ENCODE results near the gene PPM1L.
"Not testable (repeated sequence)": the region's sequence is repeated elsewhere in the genome, so short reads cannot be mapped to it uniquely, and the experiment has no call there.

The PPM1L gene

GRCh38 chr3:160973067-160973809 lies 217.2 kb downstream of the PPM1L start:
- no peak for DNase-seq (ENCODE audit: extremely low read depth in 1 of 2, low read depth in 1 of 2)

GRCh38 chr3:160977773-160978172 lies 221.7 kb downstream of the PPM1L start:
- DNase-seq (ENCODE audit: extremely low read depth in 1 of 2, low read depth in 1 of 2), result no peak

GRCh38 chr3:160980740-160981139 lies 224.7 kb downstream of the PPM1L start:
- no peak for DNase-seq (ENCODE audit: extremely low read depth in 1 of 2, low read depth in 1 of 2)

- DNase-seq (ENCODE audit: extremely low read depth in 1 of 2, low read depth in 1 of 2), result no peak
These were observed 225.3 kb downstream of the PPM1L start for GRCh38 chr3:160981217-160981938.

GRCh38 chr3:160982491-160982890 lies 226.5 kb downstream of the PPM1L start:
- DNase-seq (ENCODE audit: extremely low read depth in 1 of 2, low read depth in 1 of 2), result no peak

- not testable (repeated sequence) for DNase-seq (ENCODE audit: extremely low read depth in 1 of 2, low read depth in 1 of 2)
These were observed 227.9 kb downstream of the PPM1L start for GRCh38 chr3:160983900-160984299.

GRCh38 chr3:160986069-160986468 lies 230.0 kb downstream of the PPM1L start:
- no peak for DNase-seq (ENCODE audit: extremely low read depth in 1 of 2, low read depth in 1 of 2)

GRCh38 chr3:160987982-160988964 lies 232.2 kb downstream of the PPM1L start:
- DNase-seq (ENCODE audit: extremely low read depth in 1 of 2, low read depth in 1 of 2), result no peak

- no peak for DNase-seq (ENCODE audit: extremely low read depth in 1 of 2, low read depth in 1 of 2)
These were observed 234.4 kb downstream of the PPM1L start for GRCh38 chr3:160990446-160990845.

GRCh38 chr3:160992712-160993111 lies 236.7 kb downstream of the PPM1L start:
- no peak for DNase-seq (ENCODE audit: extremely low read depth in 1 of 2, low read depth in 1 of 2)

- no peak for DNase-seq (ENCODE audit: extremely low read depth in 1 of 2, low read depth in 1 of 2)
These were observed 240.8 kb downstream of the PPM1L start for GRCh38 chr3:160996811-160997210.

GRCh38 chr3:160998581-160998980 lies 242.6 kb downstream of the PPM1L start:
- DNase-seq (ENCODE audit: extremely low read depth in 1 of 2, low read depth in 1 of 2), result no peak

- DNase-seq (ENCODE audit: extremely low read depth in 1 of 2, low read depth in 1 of 2), result no peak
These were observed 243.2 kb downstream of the PPM1L start for GRCh38 chr3:160999274-160999673.

GRCh38 chr3:161008086-161008485 lies 252.1 kb downstream of the PPM1L start:
- DNase-seq (ENCODE audit: extremely low read depth in 1 of 2, low read depth in 1 of 2), result no peak

- not testable (repeated sequence) for DNase-seq (ENCODE audit: extremely low read depth in 1 of 2, low read depth in 1 of 2)
These were observed 254.1 kb downstream of the PPM1L start for GRCh38 chr3:161010151-161010550.

- DNase-seq (ENCODE audit: extremely low read depth in 1 of 2, low read depth in 1 of 2), result no peak
These were observed 259.1 kb downstream of the PPM1L start for GRCh38 chr3:161014843-161015749.

GRCh38 chr3:161016417-161017313 lies 260.6 kb downstream of the PPM1L start:
- DNase-seq (ENCODE audit: extremely low read depth in 1 of 2, low read depth in 1 of 2), result no peak

- DNase-seq (ENCODE audit: extremely low read depth in 1 of 2, low read depth in 1 of 2), result no peak
These were observed 261.9 kb downstream of the PPM1L start for GRCh38 chr3:161017971-161018370.

- no peak for DNase-seq (ENCODE audit: extremely low read depth in 1 of 2, low read depth in 1 of 2)
These were observed 264.2 kb downstream of the PPM1L start for GRCh38 chr3:161020256-161020655.

All from activated CD8-positive, alpha-beta memory T cell treated with anti-CD3 and anti-CD28 coated beads for 1 hour (primary cell).